Measurements from ENCODE around the gene SH3GL1. TPM values are rescaled to one million over a fixed set of nuclear protein-coding genes. Genes with fewer than 3 reads are reported as not detected.

The SH3GL1 gene
- total RNA-seq, 4 donors from 2014 or later: 49.4 to 77.2 (median 59.5) TPM

- no peak overlapping the region for H3K27ac ChIP-seq (replicated peaks in 1 of 4)
- WGBS: 55% methylated on average over 6 of the region's 20 CpGs
- H3K4me1 ChIP-seq: peaks cover 0 to 18% (median 12%) of the 10 kb centered on the region in 4 donors
- no peaks in the 10 kb centered on the region for H3K9me3 ChIP-seq
- H3K27me3 ChIP-seq: no peaks in the 10 kb centered on the region
- DNase-seq (ENCODE audit: extremely low spot score): no peak
- TF ChIP-seq POLR2A (IDR thresholded peaks at IDR 0.05; ENCODE audit: low read depth) (no peak), POLR2AphosphoS5 (IDR thresholded peaks at IDR 0.05) (no peak), EP300 (IDR thresholded peaks at IDR 0.05) (no peak), CTCF (IDR thresholded peaks at IDR 0.05) (no peak)
- peaks cover 33 to 59% (median 53%) of the 10 kb centered on the region in 4 donors for H3K36me3 ChIP-seq
- intact Hi-C loops (cut with DNase I): no loop called here
- H3K4me3 ChIP-seq: no peak overlapping the region
Measured at GRCh38 chr19:4443966-4444764, 43.8 kb upstream of the SH3GL1 start.

GRCh38 chr19:4443188-4443587 is 42.8 kb upstream of the SH3GL1 start:
- Histone ChIP-seq H3K4me1 (peaks cover 0 to 8% (median 2%) of the 10 kb centered on the region in 4 donors), H3K27me3 (no peaks in the 10 kb centered on the region), H3K4me3 (no peak overlapping the region), H3K27ac (replicated peaks in 1 of 4) (no peak overlapping the region), H3K9me3 (no peaks in the 10 kb centered on the region), H3K36me3 (peaks cover 32 to 50% (median 44%) of the 10 kb centered on the region in 4 donors)
- intact Hi-C loops (cut with DNase I): no loop called here
- no peak for DNase-seq (ENCODE audit: extremely low spot score)
- no peak for TF ChIP-seq POLR2A (IDR thresholded peaks at IDR 0.05; ENCODE audit: low read depth)
- TF ChIP-seq POLR2AphosphoS5 (IDR thresholded peaks at IDR 0.05): no peak
- TF ChIP-seq CTCF (IDR thresholded peaks at IDR 0.05): no peak
- no peak for TF ChIP-seq EP300 (IDR thresholded peaks at IDR 0.05)
- 91% methylated on average over 15 of the region's 15 CpGs for WGBS

GRCh38 chr19:4442819-4443146 is 42.4 kb upstream of the SH3GL1 start:
- no peak overlapping the region for H3K4me3 ChIP-seq
- H3K9me3 ChIP-seq: no peaks in the 10 kb centered on the region
- TF ChIP-seq EP300 (IDR thresholded peaks at IDR 0.05) (no peak), POLR2AphosphoS5 (IDR thresholded peaks at IDR 0.05) (no peak), POLR2A (IDR thresholded peaks at IDR 0.05; ENCODE audit: low read depth) (no peak), CTCF (IDR thresholded peaks at IDR 0.05) (no peak)
- 95% methylated on average over 10 of the region's 10 CpGs for WGBS
- no peak overlapping the region for H3K27ac ChIP-seq (replicated peaks in 1 of 4)
- intact Hi-C loops (cut with DNase I): no loop called here
- DNase-seq (ENCODE audit: extremely low spot score): no peak
- peaks cover 28 to 46% (median 40%) of the 10 kb centered on the region in 4 donors for H3K36me3 ChIP-seq
- H3K4me1 ChIP-seq: peaks cover 0 to 4% (median 0%) of the 10 kb centered on the region in 4 donors
- no peaks in the 10 kb centered on the region for H3K27me3 ChIP-seq

- Histone ChIP-seq H3K4me1 (no peaks in the 10 kb centered on the region), H3K27ac (replicated peaks in 1 of 4) (no peak overlapping the region), H3K36me3 (peaks cover 23 to 40% (median 34%) of the 10 kb centered on the region in 4 donors), H3K4me3 (no peak overlapping the region), H3K9me3 (no peaks in the 10 kb centered on the region), H3K27me3 (no peaks in the 10 kb centered on the region)
- TF ChIP-seq POLR2AphosphoS5 (IDR thresholded peaks at IDR 0.05): no peak
- 80% methylated on average over 22 of the region's 22 CpGs for WGBS
- intact Hi-C loops (cut with DNase I): no loop called here
- no peak for DNase-seq (ENCODE audit: extremely low spot score)
Measured at GRCh38 chr19:4441994-4442818, 41.9 kb upstream of the SH3GL1 start.

GRCh38 chr19:4439243-4439642 is 38.9 kb upstream of the SH3GL1 start:
- TF ChIP-seq CTCF (IDR thresholded peaks at IDR 0.05): no peak
- no peak for TF ChIP-seq POLR2A (IDR thresholded peaks at IDR 0.05; ENCODE audit: low read depth)
- no peak for TF ChIP-seq EP300 (IDR thresholded peaks at IDR 0.05)
- no peak for TF ChIP-seq POLR2AphosphoS5 (IDR thresholded peaks at IDR 0.05)
- DNase-seq (ENCODE audit: extremely low spot score): no peak
- no peaks in the 10 kb centered on the region for H3K9me3 ChIP-seq
- H3K36me3 ChIP-seq: peaks cover 2 to 23% (median 11%) of the 10 kb centered on the region in 4 donors
- 90% methylated on average over 12 of the region's 12 CpGs for WGBS
- no peaks in the 10 kb centered on the region for H3K27me3 ChIP-seq
- no peak overlapping the region for H3K27ac ChIP-seq (replicated peaks in 1 of 4)
- no peak overlapping the region for H3K4me3 ChIP-seq
- no peaks in the 10 kb centered on the region for H3K4me1 ChIP-seq
- intact Hi-C loops (cut with DNase I): no loop called here
